IgD-negative memory B cell (primary cell): ENCODE measurements around the gene CERS5. TPM values are rescaled to one million over a fixed set of nuclear protein-coding genes. Genes with fewer than 3 reads are reported as not detected.

Experiments
- polyA plus RNA-seq: library from polyadenylated mRNA; unstranded; fragments of 300-500 nt; fragmentation: Illumina TruSeq; gene quantifications from one replicate; pipeline ENCODE4 v1.2.3, GENCODE V29; 2021

CERS5 gene
- polyA plus RNA-seq, 1 donor from 2014 or later = 30.7 TPM

Other genes starting within 250 kb of the CERS5 start
- gene AQP2, start 216.6 kb downstream of the CERS5 start, polyA plus RNA-seq = not detected
- gene AQP5, start 205.5 kb downstream of the CERS5 start, polyA plus RNA-seq = not detected
- gene AQP6, start 194.4 kb downstream of the CERS5 start, polyA plus RNA-seq = not detected
- 13.7 TPM for gene RACGAP1, start 141.9 kb downstream of the CERS5 start, polyA plus RNA-seq
- gene ASIC1, start 109.8 kb downstream of the CERS5 start, polyA plus RNA-seq = not detected
- gene SMARCD1, start 82.0 kb downstream of the CERS5 start, polyA plus RNA-seq = 27.9 TPM
- gene GPD1, start 63.4 kb downstream of the CERS5 start, polyA plus RNA-seq = not detected
- gene COX14, start 55.1 kb downstream of the CERS5 start, polyA plus RNA-seq = 224 TPM
- 1.5 TPM for gene LIMA1, start 116.2 kb upstream of the CERS5 start, polyA plus RNA-seq
- gene FAM186A, start 229.2 kb upstream of the CERS5 start, polyA plus RNA-seq = not detected
- gene LARP4, start 233.5 kb upstream of the CERS5 start, polyA plus RNA-seq = 21.3 TPM